Peyer's patch (tissue), 4 donors: ENCODE measurements around the gene HJURP. TPM values are rescaled to one million over a fixed set of nuclear protein-coding genes. Genes with fewer than 3 reads are reported as not detected.
A peak's percentile ranks its signal among the peaks of the same experiment; 100 is the strongest.

Experiments
- DNase-seq, 3 donors: peaks; one replicate each; pipeline ENCODE4 v3.0.0-alpha.2; 2017 to 2019
- H3K27ac ChIP-seq, 4 donors: fragments of 200-600 bp; sonication (generic); one replicate each; pipeline ENCODE4 v1.5.1; 2016 to 2019
- H3K27me3 ChIP-seq, 2 donors: fragments of 200-600 bp; sonication (generic); one replicate each; pipeline ENCODE4 v1.5.1; 2019
- H3K36me3 ChIP-seq, 3 donors: fragments of 200-600 bp; sonication (generic); one replicate each; pipeline ENCODE4 v1.5.1; 2016 to 2019
- H3K4me1 ChIP-seq, 4 donors: fragments of 200-600 bp; sonication (generic); one replicate each; pipeline ENCODE4 v1.5.1; 2016 to 2019
- H3K4me3 ChIP-seq, 4 donors: fragments of 200-600 bp; sonication (generic); 1 replicate in 3 of 4; 2 replicates in 1 of 4; pipeline ENCODE4 v1.5.1; 2016 to 2019; ENCODE audit warnings: mild to moderate bottlenecking in 1 of 4
- H3K9me3 ChIP-seq, 4 donors: fragments of 200-600 bp; sonication (generic); one replicate each; pipeline ENCODE4 v1.5.1; 2016 to 2019; ENCODE audit warnings: mild to moderate bottlenecking in 1 of 4
- POLR2A ChIP-seq, 2 donors: fragments of 450-650 bp; IDR thresholded peaks; one replicate each; pipeline ENCODE4 v1.5.1; 2017; ENCODE audit warnings: antibody characterized with exemption in 2 of 2, mild to moderate bottlenecking in 2 of 2, moderate library complexity in 2 of 2
- total RNA-seq, 4 donors: library from RNA; depleted of rRNA; stranded (reverse); fragments of >200 nt; gene quantifications; one replicate each; pipeline ENCODE4 v1.1.0, GENCODE V29; 2016
- TF ChIP-seq, protein P1 (sequence below), 6 experiments: fragments of 450-650 bp in 4 of 6; fragments of 200-600 bp in 2 of 6; sonication (generic) in 1 of 6; IDR thresholded peaks; one replicate each; pipeline ENCODE4 v1.5.1; 2017 to 2019; ENCODE audit warnings: antibody characterized with exemption in 6 of 6, mild to moderate bottlenecking in 3 of 6, moderate library complexity in 1 of 6

HJURP gene
- total RNA-seq, 4 donors from 2014 or later: 2.1 to 10.7 (median 6.1) TPM

GRCh38 chr2:233844064-233844807 lies 10.1 kb downstream of the HJURP start:
- TF ChIP-seq, protein P1, sequence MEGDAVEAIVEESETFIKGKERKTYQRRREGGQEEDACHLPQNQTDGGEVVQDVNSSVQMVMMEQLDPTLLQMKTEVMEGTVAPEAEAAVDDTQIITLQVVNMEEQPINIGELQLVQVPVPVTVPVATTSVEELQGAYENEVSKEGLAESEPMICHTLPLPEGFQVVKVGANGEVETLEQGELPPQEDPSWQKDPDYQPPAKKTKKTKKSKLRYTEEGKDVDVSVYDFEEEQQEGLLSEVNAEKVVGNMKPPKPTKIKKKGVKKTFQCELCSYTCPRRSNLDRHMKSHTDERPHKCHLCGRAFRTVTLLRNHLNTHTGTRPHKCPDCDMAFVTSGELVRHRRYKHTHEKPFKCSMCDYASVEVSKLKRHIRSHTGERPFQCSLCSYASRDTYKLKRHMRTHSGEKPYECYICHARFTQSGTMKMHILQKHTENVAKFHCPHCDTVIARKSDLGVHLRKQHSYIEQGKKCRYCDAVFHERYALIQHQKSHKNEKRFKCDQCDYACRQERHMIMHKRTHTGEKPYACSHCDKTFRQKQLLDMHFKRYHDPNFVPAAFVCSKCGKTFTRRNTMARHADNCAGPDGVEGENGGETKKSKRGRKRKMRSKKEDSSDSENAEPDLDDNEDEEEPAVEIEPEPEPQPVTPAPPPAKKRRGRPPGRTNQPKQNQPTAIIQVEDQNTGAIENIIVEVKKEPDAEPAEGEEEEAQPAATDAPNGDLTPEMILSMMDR (IDR thresholded peaks at IDR 0.05): no peak
- no peak for TF ChIP-seq POLR2A (IDR thresholded peaks at IDR 0.05)
- Histone ChIP-seq H3K36me3 (no peaks in the 10 kb centered on the region), H3K4me3 (no peak overlapping the region), H3K4me1 (no peaks in the 10 kb centered on the region), H3K27me3 (no peaks in the 10 kb centered on the region), H3K9me3 (no peaks in the 10 kb centered on the region), H3K27ac (no peak overlapping the region)
- DNase-seq: peak in 2 of 3 donors; percentile 11 to 27

GRCh38 chr2:233841183-233841582 lies 13.2 kb downstream of the HJURP start:
- no peaks in the 10 kb centered on the region for H3K36me3 ChIP-seq
- no peak for TF ChIP-seq POLR2A (IDR thresholded peaks at IDR 0.05)
- TF ChIP-seq, protein P1 (IDR thresholded peaks at IDR 0.05): no peak
- DNase-seq: peak in 1 of 3 donors; percentile 7

GRCh38 chr2:233840520-233840919 lies 13.8 kb downstream of the HJURP start:
- Histone ChIP-seq H3K4me3 (no peak overlapping the region), H3K4me1 (no peaks in the 10 kb centered on the region), H3K27ac (no peak overlapping the region), H3K27me3 (no peaks in the 10 kb centered on the region), H3K9me3 (no peaks in the 10 kb centered on the region), H3K36me3 (no peaks in the 10 kb centered on the region)
- DNase-seq: peak in 1 of 3 donors; percentile 7
- no peak for TF ChIP-seq POLR2A (IDR thresholded peaks at IDR 0.05)
- TF ChIP-seq, protein P1 (IDR thresholded peaks at IDR 0.05): no peak

More at GRCh38 chr2:233841183-233841582, 13.2 kb downstream of the HJURP start:
- Histone ChIP-seq H3K27ac (no peak overlapping the region), H3K27me3 (no peaks in the 10 kb centered on the region), H3K4me3 (no peak overlapping the region), H3K9me3 (no peaks in the 10 kb centered on the region), H3K4me1 (no peaks in the 10 kb centered on the region)

DNA sequence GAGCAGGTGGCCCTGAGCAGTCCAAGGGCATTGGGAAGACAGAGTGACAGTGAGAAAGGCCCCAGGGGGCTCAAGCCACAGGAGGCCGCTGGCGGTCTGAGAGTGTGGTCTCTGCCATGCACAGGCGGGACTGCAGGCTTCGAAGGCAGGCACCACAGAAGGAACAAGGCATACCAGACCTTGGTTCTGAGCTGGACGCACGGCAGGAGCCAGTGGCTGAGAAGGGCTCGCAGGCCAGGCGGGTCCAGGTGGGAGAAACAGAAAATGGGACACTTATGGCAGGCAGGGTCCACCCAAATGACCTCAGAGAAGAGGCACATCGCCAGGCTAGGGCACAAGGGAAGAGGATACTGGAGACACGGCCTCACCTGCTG lies 14.9 kb downstream of the HJURP start:
- Histone ChIP-seq H3K27me3 (no peaks in the 10 kb centered on the region), H3K4me1 (no peaks in the 10 kb centered on the region), H3K27ac (no peak overlapping the region), H3K4me3 (no peak overlapping the region), H3K36me3 (no peaks in the 10 kb centered on the region), H3K9me3 (no peaks in the 10 kb centered on the region)
- no peak for TF ChIP-seq POLR2A (IDR thresholded peaks at IDR 0.05)
- TF ChIP-seq, protein P1 (IDR thresholded peaks at IDR 0.05): no peak
- DNase-seq: peak in 1 of 3 donors; percentile 3

GRCh38 chr2:233838726-233839446 lies 15.4 kb downstream of the HJURP start:
- H3K27ac ChIP-seq: no peak overlapping the region
- DNase-seq: peak; percentile 4 to 33 (median 9)
- no peaks in the 10 kb centered on the region for H3K4me1 ChIP-seq
- H3K4me3 ChIP-seq: no peak overlapping the region
- H3K27me3 ChIP-seq: no peaks in the 10 kb centered on the region
- no peaks in the 10 kb centered on the region for H3K9me3 ChIP-seq
- H3K36me3 ChIP-seq: no peaks in the 10 kb centered on the region
- TF ChIP-seq POLR2A (IDR thresholded peaks at IDR 0.05): no peak

- peak in 2 of 3 donors; percentile 5 to 22 for DNase-seq
- TF ChIP-seq POLR2A (IDR thresholded peaks at IDR 0.05): no peak
- TF ChIP-seq, protein P1 (IDR thresholded peaks at IDR 0.05): no peak
- H3K27me3 ChIP-seq: no peaks in the 10 kb centered on the region
- H3K36me3 ChIP-seq: no peaks in the 10 kb centered on the region
- no peak overlapping the region for H3K4me3 ChIP-seq
- no peaks in the 10 kb centered on the region for H3K9me3 ChIP-seq
- peaks cover 0 to 1% (median 0%) of the 10 kb centered on the region in 4 donors for H3K4me1 ChIP-seq
- no peak overlapping the region for H3K27ac ChIP-seq
Measured at GRCh38 chr2:233838251-233838650, 16.1 kb downstream of the HJURP start.
